ENCODE data around the gene TMEM72. TPM values are rescaled to one million over a fixed set of nuclear protein-coding genes. Genes with fewer than 3 reads are reported as not detected.
A peak's percentile ranks its signal among the peaks of the same experiment; 100 is the strongest.
"Not testable (repeated sequence)": the region's sequence is repeated elsewhere in the genome, so short reads cannot be mapped to it uniquely, and the experiment has no call there.

Gene TMEM72
- not detected in 2 replicates for total RNA-seq (2014; rRNA removed; shearing (Covaris generic))

DNA sequence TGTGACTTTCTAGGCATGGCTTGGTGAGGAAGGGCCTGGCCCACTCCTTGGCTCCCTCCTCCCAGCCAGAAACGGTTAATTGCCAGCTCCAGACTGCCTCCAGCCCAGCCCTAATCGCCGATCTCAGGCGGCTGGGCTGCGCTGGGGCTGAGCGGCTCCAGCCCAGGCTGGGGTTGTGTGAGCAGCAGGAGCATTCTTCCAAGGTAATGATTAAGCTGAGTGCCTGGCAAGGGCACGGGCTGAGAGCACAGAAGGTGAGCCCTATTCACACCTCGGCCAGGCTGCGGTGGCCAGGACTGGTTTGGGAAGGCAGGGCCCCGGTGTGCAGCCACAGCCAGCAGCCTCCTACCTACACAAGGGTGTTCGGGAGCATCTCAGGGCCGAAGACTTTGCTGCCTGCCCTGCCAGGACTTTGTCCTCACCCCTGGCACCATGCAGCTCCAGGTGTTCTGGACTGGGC, at the start of gene TMEM72:
TSS of gene TMEM72 (plus strand) at position 257 of the 460 bp plus-strand sequence. CDS start at position 433, 176 bp downstream.
- no peak for DNase-seq (ENCODE audit: low read depth)

DNA sequence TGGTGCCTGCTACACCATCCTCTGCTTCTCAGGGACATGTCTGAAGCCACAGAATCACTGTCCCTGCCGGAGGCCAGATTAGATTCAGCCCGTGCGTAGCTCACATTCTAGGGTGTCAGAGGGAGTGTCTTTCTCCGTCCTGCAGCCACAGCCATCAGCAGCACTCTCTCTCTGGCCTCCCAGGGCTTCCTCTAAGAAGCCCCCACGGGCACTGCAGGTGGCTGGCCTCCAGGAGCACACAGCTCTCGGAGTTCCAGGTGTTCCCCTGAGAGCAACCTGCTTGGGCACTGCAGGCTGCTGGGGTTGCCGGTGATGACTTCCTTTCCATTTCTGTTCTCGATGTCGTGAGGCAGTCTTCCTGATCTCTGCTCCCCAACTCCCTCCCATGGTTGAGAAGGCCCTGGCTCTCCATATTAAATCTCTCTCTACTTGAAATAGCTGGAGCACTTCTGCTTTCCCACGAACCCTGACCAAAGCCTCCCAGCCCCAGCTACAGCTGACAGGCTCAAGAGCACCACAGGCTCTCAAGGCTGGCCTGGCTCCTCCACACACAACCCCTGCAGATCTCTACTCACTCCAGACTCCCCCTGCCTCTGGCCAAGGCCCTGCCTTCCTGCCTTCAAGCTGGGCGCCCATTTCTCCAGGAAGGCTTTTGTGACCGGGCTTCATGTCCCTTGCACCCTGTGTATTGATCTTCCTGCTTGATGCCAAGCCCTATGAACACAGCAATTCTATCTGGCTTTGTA, 49.0 kb upstream of the TMEM72 start:
- no peak for DNase-seq (ENCODE audit: low read depth)

DNA sequence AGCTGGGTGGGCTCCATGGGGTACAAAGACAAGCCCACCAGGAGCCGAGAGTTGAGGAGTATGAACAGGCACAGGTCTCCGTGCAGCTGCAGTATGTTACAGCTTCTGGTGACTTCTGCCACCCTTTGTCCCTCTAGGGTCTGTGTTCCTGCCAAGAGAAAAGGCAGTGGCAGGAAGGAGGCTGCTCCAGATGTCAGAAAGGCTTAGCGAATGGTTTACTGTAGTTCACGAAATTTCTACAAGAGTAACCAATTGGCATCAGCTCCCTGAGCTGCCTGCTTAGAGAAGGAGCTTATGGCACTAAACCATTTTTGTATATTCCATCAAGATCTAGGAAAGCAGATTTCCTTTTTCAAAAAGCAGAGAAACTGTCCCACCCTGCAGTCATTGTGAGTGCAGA, 48.2 kb upstream of the TMEM72 start:
- no peak for DNase-seq (ENCODE audit: low read depth)

DNA sequence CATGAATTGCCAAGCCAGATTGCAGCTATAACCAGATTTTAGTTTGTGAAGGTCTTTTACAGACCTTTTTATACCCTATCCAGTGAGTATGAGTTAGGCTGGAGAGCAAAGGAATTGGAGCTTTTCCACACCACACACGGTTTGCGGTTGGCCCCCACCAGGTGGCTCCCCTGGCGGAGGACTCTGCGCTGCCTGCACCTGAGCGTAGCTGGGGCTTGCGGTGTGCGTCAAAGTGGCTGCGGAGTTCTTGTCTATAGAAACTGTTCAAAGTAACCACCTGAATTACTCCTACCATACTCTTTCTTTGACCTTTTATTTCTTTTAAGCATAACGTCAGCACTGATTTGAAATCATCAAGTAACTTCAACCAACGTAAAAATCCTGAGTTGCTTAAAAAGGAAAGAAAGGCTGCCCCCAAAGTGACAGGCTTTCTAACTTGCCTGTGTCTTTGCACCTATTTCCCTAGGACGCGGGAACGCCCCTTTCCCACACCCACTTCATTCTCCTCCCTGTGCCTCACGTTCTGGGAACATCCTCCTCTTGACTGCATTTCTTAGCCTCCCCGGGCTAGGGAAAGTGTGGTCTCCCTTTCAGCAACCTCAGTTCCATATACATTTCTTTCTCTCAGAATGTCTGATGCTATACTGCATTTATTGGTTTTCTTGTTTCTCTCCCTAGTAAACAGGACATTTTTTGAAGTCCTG, 47.6 kb upstream of the TMEM72 start:
- no peak for DNase-seq (ENCODE audit: low read depth)

DNA sequence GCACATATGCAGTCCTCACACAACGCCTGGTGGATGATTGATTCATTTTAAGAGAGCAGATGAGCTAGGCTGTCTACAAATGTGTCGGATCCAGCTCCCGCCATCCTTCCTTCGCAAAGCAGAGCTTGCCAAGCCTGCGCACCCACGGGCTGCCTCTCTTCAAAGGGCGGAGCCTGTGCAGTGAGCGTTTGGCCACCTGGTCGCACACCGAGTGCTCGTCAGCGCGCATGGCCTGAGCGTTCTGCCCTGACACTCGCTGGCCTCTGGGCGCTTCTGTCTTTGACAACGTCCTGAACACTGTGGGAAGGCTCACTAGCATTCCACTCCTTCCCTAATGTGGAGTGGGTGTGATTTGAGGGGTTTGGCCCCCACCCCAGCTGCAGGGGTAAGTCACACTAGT, 47.1 kb upstream of the TMEM72 start:
- no peak for DNase-seq (ENCODE audit: low read depth)

DNA sequence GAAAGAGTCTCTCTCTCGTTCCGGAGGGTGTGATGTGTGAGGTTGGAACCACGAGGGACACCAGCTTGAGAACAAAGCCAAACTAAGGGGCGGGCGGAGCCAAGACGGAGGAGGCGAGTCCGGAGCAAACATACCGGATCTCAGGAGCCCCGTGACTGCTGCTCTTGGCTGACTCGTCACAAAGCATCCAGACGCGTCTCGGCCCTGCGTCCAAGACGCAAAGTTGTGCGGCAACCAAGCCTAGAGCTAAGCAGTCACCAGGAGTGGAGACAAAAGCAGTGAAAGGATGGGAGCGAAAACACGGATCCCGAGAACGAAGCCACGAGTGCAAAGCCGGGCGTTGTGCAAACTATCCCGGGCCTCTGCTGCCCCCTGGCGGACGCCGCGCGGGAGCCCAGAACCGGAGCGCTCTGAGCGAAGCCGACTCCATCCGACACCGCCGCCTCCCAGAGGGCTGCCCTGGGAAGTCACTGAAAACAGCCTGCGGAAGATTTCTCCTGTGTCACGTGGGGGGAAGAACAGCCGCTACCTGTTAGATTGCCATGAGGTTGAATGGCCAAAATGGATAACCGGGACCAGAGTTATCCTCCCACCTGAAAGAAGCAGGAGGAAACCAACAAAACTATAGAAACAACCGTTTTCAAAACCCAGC, 46.4 kb upstream of the TMEM72 start:
- peak; percentile 72 for DNase-seq (ENCODE audit: low read depth)

DNA sequence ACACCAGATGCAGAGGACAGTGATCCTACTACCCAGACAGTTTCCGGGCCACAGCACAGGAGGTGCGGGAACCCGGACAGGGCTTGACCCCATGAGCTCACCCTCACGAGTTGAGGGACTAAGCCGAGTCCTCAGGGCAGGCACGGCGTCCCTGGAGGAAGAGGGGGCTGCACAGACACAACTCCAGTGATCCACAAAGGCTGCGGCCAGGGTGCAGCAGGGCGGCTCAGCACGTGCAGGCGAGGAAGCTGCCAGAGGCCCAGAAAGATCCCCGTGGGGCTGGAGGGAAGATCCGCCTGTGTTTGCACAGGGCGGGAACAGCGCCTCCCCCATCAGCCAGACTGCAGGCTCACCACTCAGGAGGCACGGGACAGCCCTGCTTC, 45.9 kb upstream of the TMEM72 start:
- peak; percentile 6 for DNase-seq (ENCODE audit: low read depth)

DNA sequence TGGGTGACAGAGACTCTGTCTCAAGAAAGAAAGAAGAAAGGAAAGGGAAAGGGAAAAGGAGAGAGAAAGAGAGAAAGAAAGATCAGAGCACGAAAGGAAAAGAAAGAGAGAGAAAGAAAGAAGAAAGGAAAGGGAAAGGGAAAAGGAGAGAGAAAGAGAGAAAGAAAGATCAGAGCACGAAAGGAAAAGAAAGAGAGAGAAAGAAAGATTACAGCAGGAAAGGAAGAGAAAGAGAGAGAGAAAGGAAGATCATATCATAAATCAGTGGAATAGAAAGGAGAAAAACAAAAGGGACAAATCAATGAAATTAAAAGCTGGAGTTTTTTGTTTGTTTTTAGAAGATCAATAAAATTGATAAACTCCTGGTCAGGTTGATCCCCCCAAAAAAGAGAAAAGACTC, 44.8 kb upstream of the TMEM72 start:
- DNase-seq (ENCODE audit: low read depth), result not testable (repeated sequence)

DNA sequence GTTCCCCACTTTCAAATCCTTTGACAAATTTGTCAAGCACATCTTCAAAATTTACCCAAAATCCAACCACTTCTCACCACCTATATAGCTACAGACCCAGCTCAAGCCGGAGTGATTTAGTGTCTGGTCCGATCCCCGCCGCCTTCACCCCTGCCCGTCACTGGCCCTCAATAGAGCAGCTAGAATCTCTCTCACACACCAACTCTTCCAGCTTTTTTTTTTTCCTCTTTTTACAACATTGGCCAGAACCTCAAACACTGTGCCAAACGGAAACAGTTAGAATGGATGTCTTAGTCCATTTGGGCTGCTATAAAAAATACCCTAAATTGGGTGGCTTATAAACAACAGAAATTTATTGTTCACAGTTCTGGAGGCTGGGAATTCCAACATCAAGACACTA, 41.1 kb upstream of the TMEM72 start:
- no peak for DNase-seq (ENCODE audit: low read depth)

DNA sequence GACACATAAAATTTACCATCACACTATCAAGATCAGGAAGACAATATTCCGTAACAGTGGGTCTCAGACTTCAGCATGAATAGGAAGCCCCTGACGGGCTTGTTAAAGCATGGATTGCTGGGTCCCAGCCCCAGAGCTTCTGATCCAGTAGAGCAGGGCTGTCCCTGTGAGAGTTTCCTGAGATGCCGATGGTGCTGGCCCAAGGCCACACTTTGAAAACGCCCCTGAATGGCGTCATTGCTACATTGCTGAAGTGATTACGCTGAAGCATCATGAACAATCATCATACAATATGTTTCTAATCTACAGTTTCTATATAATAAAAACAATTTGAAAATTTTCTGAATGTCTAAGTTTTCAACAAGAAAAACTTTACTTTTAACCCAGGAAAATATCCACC, 38.0 kb upstream of the TMEM72 start:
- DNase-seq (ENCODE audit: low read depth), result no peak

DNA sequence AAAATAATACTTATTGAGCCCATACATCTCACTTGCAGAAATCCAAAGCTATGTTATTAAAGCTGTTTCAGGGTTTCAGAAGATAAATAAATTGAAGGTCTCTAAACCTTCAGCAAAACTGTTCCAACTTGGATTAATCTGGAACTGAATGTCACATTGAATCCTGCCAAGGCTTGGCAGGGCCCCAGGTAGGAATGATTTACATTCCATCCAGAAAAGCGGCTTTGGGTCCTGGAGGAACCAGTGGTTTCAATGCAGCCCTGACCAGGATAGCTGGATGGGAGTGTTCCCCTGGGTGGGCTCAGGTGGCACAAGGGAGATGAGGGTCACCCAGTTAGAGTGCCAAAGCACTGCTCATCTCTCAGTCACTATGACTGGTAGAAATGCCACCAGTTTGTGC, 37.0 kb upstream of the TMEM72 start:
- DNase-seq (ENCODE audit: low read depth), result no peak

DNA sequence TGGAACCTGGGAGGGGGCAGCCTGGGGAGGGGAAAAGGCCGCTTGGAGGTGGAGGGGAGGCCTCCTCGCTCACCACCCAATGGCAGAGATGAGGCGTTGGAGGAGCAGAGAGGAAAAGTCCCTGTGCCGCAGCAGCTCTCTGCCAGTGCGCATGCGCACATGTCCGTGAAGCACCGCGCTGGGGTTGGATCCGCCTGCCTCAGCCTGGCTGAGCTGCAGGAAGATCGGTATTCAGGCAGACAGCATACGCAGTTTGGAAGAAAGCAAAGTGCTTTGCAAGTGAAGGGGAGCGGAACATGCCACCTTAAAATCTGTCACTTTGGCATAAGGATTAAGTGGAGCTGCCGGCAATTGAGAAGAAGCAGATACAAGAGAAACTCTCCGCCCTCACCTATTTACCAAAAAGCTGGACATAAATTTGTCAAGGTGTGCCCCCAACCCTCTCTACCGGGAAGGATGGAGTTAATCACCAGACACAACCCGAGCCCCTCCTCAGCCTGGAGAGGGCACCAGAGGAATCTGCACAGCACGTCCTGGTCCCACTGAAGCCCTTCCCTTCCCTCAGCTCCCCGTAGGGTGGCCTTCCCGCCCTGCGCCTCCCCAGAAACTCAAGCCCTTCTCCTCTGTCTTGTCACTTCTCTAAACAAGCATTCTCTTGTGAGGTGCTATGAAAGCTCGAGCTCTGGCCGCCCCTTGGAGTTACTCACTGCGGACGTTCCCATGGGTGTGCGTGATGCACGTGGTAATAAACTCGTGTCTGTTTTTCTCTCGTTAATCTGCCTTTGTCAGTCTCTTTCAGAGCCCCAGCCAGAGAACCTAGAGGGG, 32.2 kb upstream of the TMEM72 start:
- peak; percentile 74 for DNase-seq (ENCODE audit: low read depth)

DNA sequence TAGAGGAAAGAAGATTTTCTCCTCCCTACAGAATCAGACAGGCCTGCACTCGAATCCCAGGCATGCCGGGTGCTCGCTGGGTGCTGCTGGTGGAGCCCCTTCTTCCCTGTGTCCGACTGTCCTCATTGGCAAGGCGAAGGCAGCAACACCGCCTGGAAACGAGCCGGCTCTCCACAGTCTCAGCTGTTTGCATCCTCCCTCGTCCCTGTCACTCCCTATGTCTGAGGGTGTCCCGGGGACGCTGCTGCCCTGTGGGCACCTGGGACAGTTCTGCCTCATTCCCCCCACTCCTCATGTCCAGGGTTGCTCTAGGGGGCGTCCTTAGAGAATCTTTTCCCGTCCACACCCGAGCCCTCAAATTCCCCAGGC, 31.6 kb upstream of the TMEM72 start:
- no peak for DNase-seq (ENCODE audit: low read depth)

DNA sequence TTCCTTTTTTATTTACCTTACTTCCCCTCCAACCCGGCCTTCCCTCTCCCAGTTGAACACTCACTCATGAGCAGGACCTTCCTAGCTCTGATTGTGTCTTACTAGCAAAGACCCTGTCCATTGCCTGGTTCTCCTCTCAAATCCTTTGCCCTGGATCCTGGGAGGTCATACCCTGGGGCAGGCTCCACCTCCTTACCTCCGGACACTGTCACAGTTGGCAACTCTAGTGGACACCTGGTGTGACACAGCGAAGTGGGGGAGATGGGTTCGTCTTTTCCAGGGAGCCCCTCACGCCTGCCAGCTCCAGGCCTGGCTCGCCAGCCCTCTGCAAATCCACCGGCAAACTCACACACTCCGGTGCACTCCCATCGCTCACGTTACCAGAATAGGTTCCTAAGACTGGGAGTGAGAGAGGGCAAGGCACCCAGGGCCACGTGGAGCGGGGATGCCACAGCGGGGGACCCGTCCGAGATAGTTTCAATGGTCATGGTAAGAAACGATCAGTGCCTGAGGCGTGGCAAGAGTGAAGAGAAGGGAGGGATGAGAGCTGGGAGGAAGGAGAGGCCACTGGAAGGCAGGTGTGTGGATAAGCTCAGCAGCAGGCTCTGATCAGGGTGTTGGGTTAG, 30.9 kb upstream of the TMEM72 start:
- DNase-seq (ENCODE audit: low read depth), result no peak

DNA sequence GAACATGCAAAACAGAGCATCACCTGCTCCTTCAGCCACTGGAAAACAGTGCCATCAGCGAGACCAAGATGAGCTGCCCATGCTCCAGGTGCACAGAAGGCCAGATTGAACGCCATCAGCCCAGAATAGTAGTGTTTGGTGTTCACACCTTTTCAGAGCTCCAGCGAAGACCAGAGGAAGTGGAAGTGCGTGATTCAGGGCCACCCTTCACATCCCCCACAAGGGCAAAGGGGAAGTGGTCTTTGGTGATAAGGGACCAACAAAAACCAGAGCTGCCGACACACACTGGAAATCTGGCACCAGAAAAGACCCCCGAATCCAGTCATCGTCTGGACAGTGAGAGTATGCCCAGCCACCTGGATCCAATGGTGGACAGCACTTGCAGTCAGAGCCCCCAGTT, 29.5 kb upstream of the TMEM72 start:
- DNase-seq (ENCODE audit: low read depth), result no peak

DNA sequence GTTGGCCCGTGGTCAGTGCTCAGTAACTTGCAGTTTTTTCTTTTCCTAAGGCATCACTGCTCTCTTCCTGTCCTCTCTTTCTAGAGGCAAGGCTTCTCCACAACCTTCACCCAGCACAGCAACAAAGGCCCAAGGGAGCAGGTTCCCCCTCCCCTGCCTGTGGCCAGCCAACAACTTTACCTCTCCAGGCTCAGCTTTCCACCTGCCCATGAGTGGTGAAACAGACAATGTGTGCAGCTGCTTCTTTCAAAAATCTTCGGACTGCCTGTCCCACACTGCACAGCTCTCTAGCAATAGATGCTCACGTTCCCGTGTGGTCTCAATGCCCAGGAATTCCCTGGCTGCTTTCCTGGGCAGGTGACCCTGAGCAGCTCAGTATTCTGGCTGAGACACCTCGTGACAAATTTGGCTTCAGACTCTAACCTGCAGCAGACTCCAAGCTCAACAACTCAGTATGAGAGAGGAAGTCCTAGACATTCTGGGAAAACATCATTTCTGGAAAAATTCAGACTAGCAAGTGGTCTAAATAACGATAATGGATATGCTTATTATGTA, 28.9 kb upstream of the TMEM72 start:
- DNase-seq (ENCODE audit: low read depth), result no peak

DNA sequence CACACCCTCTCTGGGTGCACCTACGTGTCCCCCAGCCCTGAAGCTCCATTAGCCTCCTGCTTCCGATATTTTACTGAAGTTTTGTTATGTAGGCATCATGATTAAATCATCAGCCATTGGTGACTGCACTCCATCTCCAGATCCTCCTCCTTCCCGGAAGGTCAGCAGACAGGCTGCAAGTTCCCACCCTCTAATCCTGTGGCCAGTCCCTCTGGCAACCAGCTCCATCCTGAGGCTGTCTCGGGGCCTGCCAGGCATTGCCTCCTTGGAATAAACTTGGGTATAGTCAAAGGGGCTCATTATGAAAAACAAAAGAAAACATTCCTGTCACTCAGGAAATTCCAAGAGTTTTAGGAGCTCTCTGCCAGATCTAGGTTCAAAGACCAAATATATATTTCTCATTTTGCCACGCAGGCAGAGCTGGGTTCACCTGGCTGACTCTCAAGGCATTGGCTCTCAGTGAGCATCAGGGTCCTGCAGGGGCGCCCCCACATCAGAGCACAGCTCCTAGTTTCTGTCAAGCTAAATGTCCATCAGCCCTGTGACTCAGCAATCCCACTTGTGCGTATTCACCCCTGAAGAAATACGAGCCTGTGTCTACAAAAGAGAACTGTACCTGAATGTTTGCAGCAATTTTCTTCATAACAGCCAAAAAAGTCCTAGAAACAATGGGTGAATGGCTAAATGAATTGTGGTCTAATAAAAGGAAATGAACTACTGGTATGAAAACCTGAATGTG, 27.4 kb upstream of the TMEM72 start:
- no peak for DNase-seq (ENCODE audit: low read depth)

DNA sequence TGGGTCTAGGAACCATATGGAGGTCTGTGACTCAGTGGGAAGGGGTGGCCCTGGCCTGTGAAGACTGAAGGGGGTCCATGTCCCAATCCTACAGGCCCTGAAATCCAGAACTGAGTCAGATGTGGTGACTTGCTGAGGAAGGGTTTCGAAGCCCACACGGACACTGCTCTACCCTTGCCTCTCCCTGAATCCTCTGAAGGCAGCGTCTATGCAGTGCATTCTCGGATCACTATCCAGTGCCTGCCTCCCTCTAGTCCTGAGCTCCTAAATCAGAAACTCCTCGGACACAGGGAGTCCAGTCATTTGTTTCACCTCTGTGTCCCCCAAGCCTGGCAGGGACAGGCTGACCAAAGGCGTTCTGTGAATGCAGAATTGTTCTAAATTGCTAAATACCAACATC, 25.4 kb upstream of the TMEM72 start:
- no peak for DNase-seq (ENCODE audit: low read depth)

DNA sequence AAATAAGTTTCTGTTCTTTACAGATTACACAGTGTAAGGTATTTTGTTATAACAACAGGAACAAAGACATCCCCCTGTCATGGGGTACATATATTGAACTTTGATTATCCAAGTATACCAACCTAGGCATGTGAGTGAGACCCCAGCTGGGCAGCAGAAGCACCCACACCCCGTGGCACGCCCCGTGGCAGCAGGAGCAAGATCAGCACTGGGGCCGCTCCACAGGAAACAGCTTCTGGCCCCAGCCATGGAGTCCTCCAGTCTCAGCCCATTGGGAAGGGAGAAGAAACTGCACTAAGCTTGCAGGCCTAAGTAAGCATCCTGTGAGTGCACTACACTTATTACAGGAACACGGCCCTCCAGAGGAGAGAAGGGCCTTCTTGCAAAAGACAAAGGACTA, 24.2 kb upstream of the TMEM72 start:
- no peak for DNase-seq (ENCODE audit: low read depth)

DNA sequence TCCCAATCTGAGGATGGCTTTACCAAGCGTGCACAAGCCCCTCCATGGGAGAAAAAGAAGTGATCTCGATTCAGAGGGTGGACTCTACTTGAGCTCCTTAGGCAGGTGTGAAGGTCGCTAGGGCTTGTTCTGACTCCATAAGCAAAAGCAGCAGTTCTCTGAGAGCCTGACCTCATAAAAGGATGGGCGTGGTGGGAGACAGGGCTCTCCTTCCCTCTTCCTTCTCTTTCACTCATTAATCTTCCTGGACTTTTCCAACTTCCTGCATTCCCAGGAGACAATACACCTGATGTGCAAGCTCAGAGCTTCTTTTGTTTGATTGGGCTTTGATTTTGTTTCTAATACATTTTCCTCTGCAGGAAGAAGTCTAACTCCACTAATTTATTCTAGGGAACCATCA, 22.3 kb upstream of the TMEM72 start:
- no peak for DNase-seq (ENCODE audit: low read depth)

DNA sequence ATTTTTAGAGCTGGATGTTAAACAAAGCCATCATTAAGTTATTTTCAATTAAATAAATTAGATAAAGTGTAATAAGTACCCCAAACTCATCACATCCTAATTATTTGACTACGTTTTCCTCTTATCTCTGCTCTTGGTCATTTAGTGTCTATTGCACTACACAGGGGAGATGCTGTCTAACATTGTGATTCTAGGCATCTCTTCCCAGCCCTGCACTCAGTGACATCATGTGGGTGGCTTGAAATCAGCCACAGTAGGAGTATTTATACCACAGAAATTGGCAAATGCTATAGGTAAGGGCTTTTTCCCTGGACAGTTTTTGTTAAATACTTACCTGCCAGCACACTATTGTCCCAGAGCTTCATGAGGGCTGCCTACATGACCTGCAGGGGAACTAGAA, 21.3 kb upstream of the TMEM72 start:
- DNase-seq (ENCODE audit: low read depth), result no peak

Data from RPMI7951 (cell line).